OCI-LY3 (cell line): Measurements from ENCODE around the gene NLGN1.

Source experiments
- H2AFZ ChIP-seq: fragments of 200-600, 300-600 bp; shearing (Covaris generic); 2 replicates; pipeline ENCODE4 v1.6.0; 2014; ENCODE audit warnings: antibody characterized with exemption, low read depth, low read length
- H3K27ac ChIP-seq: fragments of 200-600, 300-600 bp; sonication (generic); 2 replicates; pipeline ENCODE4 v1.5.1; 2014; ENCODE audit warnings: mild to moderate bottlenecking, low read length, moderate library complexity, mixed read lengths
- H3K27me3 ChIP-seq: fragments of 200-600, 300-600 bp; sonication (generic); 2 replicates; pipeline ENCODE4 v1.6.1; 2014; ENCODE audit warnings: low read depth, low read length, mixed read lengths
- H3K36me3 ChIP-seq: fragments of 200-600, 300-600 bp; sonication (generic); replicated peaks from 2 replicates; pipeline ENCODE3; 2014; ENCODE audit warnings: low read depth, low read length, mixed read lengths
- H3K4me1 ChIP-seq: fragments of 300-600, 200-600 bp; sonication (generic); 2 replicates; pipeline ENCODE4 v1.6.1; 2014; ENCODE audit warnings: low read length, mixed read lengths
- H3K4me2 ChIP-seq: fragments of 200-600, 300-600 bp; sonication (generic); 2 replicates; pipeline ENCODE4 v1.6.1; 2014; ENCODE audit warnings: low read length, mixed read lengths
- H3K4me3 ChIP-seq: fragments of 300-600, 200-600 bp; sonication (generic); 2 replicates; pipeline ENCODE4 v1.5.1; 2014; ENCODE audit warnings: antibody characterized with exemption, mild to moderate bottlenecking, low read length, moderate library complexity
- H3K79me2 ChIP-seq: fragments of 300-600, 200-600 bp; shearing (Covaris generic); 2 replicates; pipeline ENCODE4 v1.6.1; 2014; ENCODE audit warnings: mild to moderate bottlenecking, low read length, mixed read lengths
- H3K9ac ChIP-seq: fragments of 300-600, 200-600 bp; shearing (Covaris generic); 2 replicates; pipeline ENCODE4 v1.6.0; 2014; ENCODE audit warnings: mild to moderate bottlenecking, low read length, moderate library complexity
- H3K9me3 ChIP-seq: fragments of 200-600, 300-600 bp; shearing (Covaris generic); 2 replicates; pipeline ENCODE4 v1.6.1; 2014; ENCODE audit warnings: low read length, mixed read lengths; ENCODE audit not compliant: insufficient read depth
- H4K20me1 ChIP-seq: fragments of 200-600, 300-600 bp; sonication (generic); 2 replicates; pipeline ENCODE4 v1.6.1; 2016; ENCODE audit warnings: low read length, mixed read lengths; ENCODE audit not compliant: insufficient read depth
- CTCF ChIP-seq: fragments of 200-600, 300-600 bp; sonication (generic); IDR thresholded peaks from 2 replicates; pipeline ENCODE4 v1.5.1; 2014; ENCODE audit warnings: antibody characterized with exemption, low read length, low read depth
- EZH2phosphoT487 ChIP-seq: fragments of 200-600 bp; shearing (Covaris generic); IDR thresholded peaks from 2 replicates; pipeline ENCODE4 v1.6.1; 2018; ENCODE audit warnings: antibody characterized with exemption, mixed run types, low read depth

The NLGN1 gene

GRCh38 chr3:174060431-174060830 is 662.9 kb downstream of the NLGN1 start:
- Histone ChIP-seq H3K4me2 (peak overlapping the region; percentile 6; the same call in 1 of the 2 replicates), H3K4me3 (no peak overlapping the region), H3K9ac (no peak overlapping the region), H3K27ac (no peak overlapping the region), H3K27me3 (no peaks in the 10 kb centered on the region), H3K36me3 (no peaks in the 10 kb centered on the region), H2AFZ (no peak overlapping the region), H4K20me1 (no peaks in the 10 kb centered on the region), H3K4me1 (peaks cover 9% of the 10 kb centered on the region), H3K9me3 (no peaks in the 10 kb centered on the region), H3K79me2 (no peaks in the 10 kb centered on the region)
- TF ChIP-seq EZH2phosphoT487 (no peak), CTCF (no peak)

GRCh38 chr3:174061162-174061561 is 663.6 kb downstream of the NLGN1 start:
- TF ChIP-seq EZH2phosphoT487 = no peak
- TF ChIP-seq CTCF = no peak
- no peak overlapping the region for H3K27ac ChIP-seq

GRCh38 chr3:174061731-174062130 is 664.2 kb downstream of the NLGN1 start:
- H3K9me3 ChIP-seq = no peaks in the 10 kb centered on the region
- H2AFZ ChIP-seq = no peak overlapping the region
- H3K4me3 ChIP-seq = no peak overlapping the region
- no peaks in the 10 kb centered on the region for H3K27me3 ChIP-seq
- H3K9ac ChIP-seq = no peak overlapping the region
- TF ChIP-seq CTCF = no peak
- TF ChIP-seq EZH2phosphoT487 = no peak
- H3K4me1 ChIP-seq = peaks cover 9% of the 10 kb centered on the region
- no peak overlapping the region for H3K4me2 ChIP-seq
- H3K79me2 ChIP-seq = no peaks in the 10 kb centered on the region
- H4K20me1 ChIP-seq = no peaks in the 10 kb centered on the region
- H3K27ac ChIP-seq = no peak overlapping the region
- no peaks in the 10 kb centered on the region for H3K36me3 ChIP-seq

More at GRCh38 chr3:174061162-174061561, 663.6 kb downstream of the NLGN1 start:
- no peak overlapping the region for H3K4me2 ChIP-seq
- H2AFZ ChIP-seq = no peak overlapping the region
- H3K36me3 ChIP-seq = no peaks in the 10 kb centered on the region
- H4K20me1 ChIP-seq = no peaks in the 10 kb centered on the region
- no peak overlapping the region for H3K9ac ChIP-seq
- no peaks in the 10 kb centered on the region for H3K9me3 ChIP-seq
- no peaks in the 10 kb centered on the region for H3K79me2 ChIP-seq
- H3K4me3 ChIP-seq = no peak overlapping the region
- H3K4me1 ChIP-seq = peaks cover 9% of the 10 kb centered on the region
- H3K27me3 ChIP-seq = no peaks in the 10 kb centered on the region

GRCh38 chr3:174062923-174063322 is 665.4 kb downstream of the NLGN1 start:
- Histone ChIP-seq H2AFZ (no peak overlapping the region), H3K4me1 (peaks cover 9% of the 10 kb centered on the region), H4K20me1 (no peaks in the 10 kb centered on the region), H3K9ac (no peak overlapping the region), H3K36me3 (no peaks in the 10 kb centered on the region), H3K9me3 (no peaks in the 10 kb centered on the region), H3K27ac (no peak overlapping the region), H3K4me2 (no peak overlapping the region), H3K79me2 (no peaks in the 10 kb centered on the region), H3K4me3 (no peak overlapping the region), H3K27me3 (no peaks in the 10 kb centered on the region)
- TF ChIP-seq EZH2phosphoT487 = no peak

- Histone ChIP-seq H3K36me3 (no peaks in the 10 kb centered on the region), H2AFZ (no peak overlapping the region), H3K4me3 (no peak overlapping the region), H3K4me2 (no peak overlapping the region), H3K9me3 (no peaks in the 10 kb centered on the region), H3K4me1 (peaks cover 14% of the 10 kb centered on the region), H3K27ac (no peak overlapping the region), H4K20me1 (no peaks in the 10 kb centered on the region), H3K9ac (no peak overlapping the region), H3K27me3 (no peaks in the 10 kb centered on the region), H3K79me2 (no peaks in the 10 kb centered on the region)
- TF ChIP-seq EZH2phosphoT487 (no peak), CTCF (no peak)
Observed at GRCh38 chr3:174068035-174068434, 670.5 kb downstream of the NLGN1 start.
